ENCODE data around the gene ILK. TPM values are rescaled to one million over a fixed set of nuclear protein-coding genes. Genes with fewer than 3 reads are reported as not detected.
A peak's percentile ranks its signal among the peaks of the same experiment; 100 is the strongest.

Gene ILK
- total RNA-seq, 4 donors from 2014 or later = 481 to 652 (median 606) TPM

- H3K27me3 ChIP-seq = no peaks in the 10 kb centered on the region
- intact Hi-C loops (cut with DNase I) = no loop called here
- peaks cover 48 to 71% (median 59%) of the 10 kb centered on the region in 4 donors for H3K4me1 ChIP-seq
- WGBS = 48% methylated on average over 4 of the region's 4 CpGs
- no peak for DNase-seq (ENCODE audit: extremely low spot score)
- H3K36me3 ChIP-seq = peaks cover 0 to 26% (median 17%) of the 10 kb centered on the region in 4 donors
- TF ChIP-seq EP300 (IDR thresholded peaks at IDR 0.05) (no peak), POLR2A (IDR thresholded peaks at IDR 0.05; ENCODE audit: low read depth) (no peak)
- TF ChIP-seq, protein P1, sequence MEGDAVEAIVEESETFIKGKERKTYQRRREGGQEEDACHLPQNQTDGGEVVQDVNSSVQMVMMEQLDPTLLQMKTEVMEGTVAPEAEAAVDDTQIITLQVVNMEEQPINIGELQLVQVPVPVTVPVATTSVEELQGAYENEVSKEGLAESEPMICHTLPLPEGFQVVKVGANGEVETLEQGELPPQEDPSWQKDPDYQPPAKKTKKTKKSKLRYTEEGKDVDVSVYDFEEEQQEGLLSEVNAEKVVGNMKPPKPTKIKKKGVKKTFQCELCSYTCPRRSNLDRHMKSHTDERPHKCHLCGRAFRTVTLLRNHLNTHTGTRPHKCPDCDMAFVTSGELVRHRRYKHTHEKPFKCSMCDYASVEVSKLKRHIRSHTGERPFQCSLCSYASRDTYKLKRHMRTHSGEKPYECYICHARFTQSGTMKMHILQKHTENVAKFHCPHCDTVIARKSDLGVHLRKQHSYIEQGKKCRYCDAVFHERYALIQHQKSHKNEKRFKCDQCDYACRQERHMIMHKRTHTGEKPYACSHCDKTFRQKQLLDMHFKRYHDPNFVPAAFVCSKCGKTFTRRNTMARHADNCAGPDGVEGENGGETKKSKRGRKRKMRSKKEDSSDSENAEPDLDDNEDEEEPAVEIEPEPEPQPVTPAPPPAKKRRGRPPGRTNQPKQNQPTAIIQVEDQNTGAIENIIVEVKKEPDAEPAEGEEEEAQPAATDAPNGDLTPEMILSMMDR (IDR thresholded peaks at IDR 0.05) = peak in 1 of 3 experiments; percentile 5
- H3K27ac ChIP-seq (replicated peaks in 1 of 4) = peak overlapping the region in 3 of 4 donors; percentile 50 to 78 (median 54)
- H3K4me3 ChIP-seq = no peak overlapping the region
- H3K9me3 ChIP-seq = no peaks in the 10 kb centered on the region
Measured at GRCh38 chr11:6638429-6638828, 34.9 kb downstream of the ILK start.

DNA sequence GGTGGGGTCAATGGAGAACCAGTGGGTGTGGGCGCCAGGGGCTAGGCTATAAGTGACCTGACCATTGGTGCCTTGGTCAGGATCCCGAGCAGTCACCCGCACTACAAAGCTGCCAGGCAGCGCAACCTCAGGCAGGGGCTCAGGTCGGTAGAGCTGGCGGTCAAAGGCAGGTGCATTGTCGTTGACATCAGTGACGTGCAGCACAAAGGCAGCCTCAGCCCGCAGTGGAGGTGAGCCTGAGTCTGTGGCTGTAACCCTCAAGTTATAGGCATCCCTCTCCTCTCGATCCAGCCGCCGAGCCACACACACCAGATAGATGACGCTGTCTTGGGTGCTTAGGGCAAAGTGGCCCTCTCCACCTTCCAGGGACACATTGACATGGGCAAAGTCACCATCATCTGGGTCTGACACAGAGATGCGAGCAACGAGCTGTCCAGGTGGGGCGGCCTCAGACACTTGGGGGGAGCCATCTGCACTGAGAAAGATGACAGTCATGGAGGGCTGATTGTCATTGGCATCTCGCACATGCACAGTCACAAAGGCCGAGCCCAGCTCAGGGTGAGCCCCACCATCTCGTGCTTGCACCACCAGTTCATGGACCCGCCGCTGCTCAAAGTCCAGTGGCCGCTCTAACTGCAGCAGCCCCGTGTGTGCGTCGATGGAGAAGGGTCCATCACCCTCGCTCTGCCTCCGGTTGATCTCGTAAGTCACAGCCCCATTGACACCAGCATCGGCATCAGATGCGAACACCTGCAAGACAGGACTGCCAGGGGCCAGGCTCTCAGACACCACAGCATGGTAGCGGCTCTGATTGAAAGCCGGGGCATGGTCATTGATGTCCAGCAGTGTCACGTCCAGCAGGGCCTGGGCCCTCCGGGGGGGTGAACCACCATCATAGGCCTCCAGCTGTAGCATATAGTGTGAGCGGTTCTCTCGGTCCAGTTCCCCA, 36.7 kb downstream of the ILK start:
- no peak for DNase-seq (ENCODE audit: extremely low spot score)
- Histone ChIP-seq H3K27ac (replicated peaks in 1 of 4) (no peak overlapping the region), H3K4me3 (no peak overlapping the region), H3K36me3 (peaks cover 0 to 22% (median 18%) of the 10 kb centered on the region in 4 donors), H3K27me3 (no peaks in the 10 kb centered on the region), H3K4me1 (peaks cover 34 to 55% (median 45%) of the 10 kb centered on the region in 4 donors), H3K9me3 (no peaks in the 10 kb centered on the region)
- intact Hi-C loops (cut with DNase I) = no loop called here
- TF ChIP-seq EP300 (IDR thresholded peaks at IDR 0.05) = no peak
- TF ChIP-seq POLR2AphosphoS5 (IDR thresholded peaks at IDR 0.05) = no peak
- no peak for TF ChIP-seq POLR2A (IDR thresholded peaks at IDR 0.05; ENCODE audit: low read depth)
- TF ChIP-seq, protein P1 (IDR thresholded peaks at IDR 0.05) = no peak
- WGBS = 92% methylated on average over 10 of the region's 36 CpGs

DNA sequence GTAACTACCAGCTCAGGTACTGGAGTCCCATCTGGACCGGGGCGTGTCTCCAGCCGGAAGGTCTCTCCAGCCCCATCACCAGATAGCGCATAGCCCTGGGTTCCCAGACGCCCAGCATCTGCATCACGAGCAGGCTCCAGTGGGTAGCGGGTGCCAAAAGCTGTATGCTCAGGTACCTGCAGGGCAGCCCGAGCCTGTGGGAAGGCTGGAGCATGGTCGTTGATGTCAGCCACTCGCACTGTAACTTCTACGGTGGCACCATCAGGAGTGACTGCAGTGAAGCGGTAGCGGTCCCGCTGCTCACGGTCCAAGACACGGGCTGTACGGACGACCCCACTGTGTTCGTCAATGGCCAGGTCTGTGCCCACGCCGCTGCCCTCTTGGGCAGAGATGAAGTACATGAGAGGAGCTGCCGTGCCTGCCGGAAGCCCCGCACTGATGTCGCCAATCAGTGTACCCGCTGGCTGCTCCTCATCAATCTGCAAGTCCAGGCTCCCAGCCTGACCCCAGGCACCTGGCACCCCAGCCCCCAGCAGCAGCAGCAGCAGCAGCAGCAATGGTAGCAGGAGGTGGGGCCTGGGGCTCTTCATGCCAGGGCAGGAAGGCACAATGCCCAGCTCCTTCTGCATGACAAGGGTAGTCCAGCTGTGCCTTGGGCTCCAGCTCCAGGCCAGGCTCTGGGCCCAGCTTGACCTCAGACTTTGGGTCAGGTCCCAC, 37.6 kb downstream of the ILK start:
- intact Hi-C loops (cut with DNase I) = no loop called here
- Histone ChIP-seq H3K27ac (replicated peaks in 1 of 4) (no peak overlapping the region), H3K4me1 (peaks cover 35 to 55% (median 43%) of the 10 kb centered on the region in 4 donors), H3K4me3 (no peak overlapping the region), H3K36me3 (peaks cover 0 to 22% (median 18%) of the 10 kb centered on the region in 4 donors), H3K9me3 (no peaks in the 10 kb centered on the region), H3K27me3 (no peaks in the 10 kb centered on the region)
- TF ChIP-seq, protein P1 (IDR thresholded peaks at IDR 0.05) = no peak
- no peak for TF ChIP-seq POLR2A (IDR thresholded peaks at IDR 0.05; ENCODE audit: low read depth)
- no peak for TF ChIP-seq POLR2AphosphoS5 (IDR thresholded peaks at IDR 0.05)
- no peak for TF ChIP-seq EP300 (IDR thresholded peaks at IDR 0.05)
- 99% methylated on average over 16 of the region's 26 CpGs for WGBS
- DNase-seq (ENCODE audit: extremely low spot score) = no peak

DNA sequence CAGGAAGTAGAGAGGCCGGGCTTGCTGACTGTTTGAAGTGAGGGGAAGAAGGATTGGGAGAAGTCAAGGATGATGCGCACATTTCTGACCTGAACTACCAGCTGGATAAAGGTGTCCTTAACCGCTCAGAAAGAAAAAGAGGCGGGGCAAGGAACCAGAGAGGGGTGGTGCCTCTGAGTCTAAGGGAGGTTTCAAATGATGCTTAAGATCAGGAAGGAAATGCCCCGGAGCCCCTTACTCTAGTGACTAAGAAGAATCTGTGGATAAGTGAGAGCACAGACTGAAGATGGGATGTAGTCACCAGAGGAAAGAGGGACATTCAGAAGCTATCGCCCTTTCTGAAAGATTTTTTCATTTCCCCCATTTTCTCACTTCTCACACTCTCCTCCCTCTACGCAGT, 39.4 kb downstream of the ILK start:
- intact Hi-C loops (cut with DNase I) = no loop called here
- 91% methylated on average over 7 of the region's 7 CpGs for WGBS
- no peak overlapping the region for H3K27ac ChIP-seq (replicated peaks in 1 of 4)
- TF ChIP-seq, protein P1 (IDR thresholded peaks at IDR 0.05) = no peak
- TF ChIP-seq POLR2AphosphoS5 (IDR thresholded peaks at IDR 0.05) (no peak), POLR2A (IDR thresholded peaks at IDR 0.05; ENCODE audit: low read depth) (no peak), EP300 (IDR thresholded peaks at IDR 0.05) (no peak)
- H3K4me1 ChIP-seq = peaks cover 39 to 55% (median 43%) of the 10 kb centered on the region in 4 donors
- peaks cover 0 to 22% (median 18%) of the 10 kb centered on the region in 4 donors for H3K36me3 ChIP-seq
- no peak for DNase-seq (ENCODE audit: extremely low spot score)
- H3K9me3 ChIP-seq = no peaks in the 10 kb centered on the region
- no peaks in the 10 kb centered on the region for H3K27me3 ChIP-seq
- no peak overlapping the region for H3K4me3 ChIP-seq

All from esophagus muscularis mucosa (tissue), 4 donors.